Measurements from ENCODE around the gene COG2. TPM values are rescaled to one million over a fixed set of nuclear protein-coding genes. Genes with fewer than 3 reads are reported as not detected.
"Not testable (repeated sequence)": the region's sequence is repeated elsewhere in the genome, so short reads cannot be mapped to it uniquely, and the experiment has no call there.

COG2 gene
- total RNA-seq, 3 donors from 2014 or later, result 44.9 to 52.7 (median 51.1) TPM

- H3K4me3 Mint-ChIP-seq, result no peak within 1 kb of the TSS
- no peaks in the 10 kb centered on the region for H3K4me1 Mint-ChIP-seq (ENCODE audit: low read depth)
- peaks cover 4% of the 10 kb centered on the region for H3K9me3 Mint-ChIP-seq
- no peaks in the 10 kb centered on the region for H3K27me3 Mint-ChIP-seq (ENCODE audit: low read depth)
- no peak for ATAC-seq
- DNase-seq, result no peak
- no peaks in the 10 kb centered on the region for H3K36me3 Mint-ChIP-seq (ENCODE audit: insufficient read depth)
Observed at GRCh38 chr1:230713915-230714764, 71.9 kb downstream of the COG2 start, which contains the start of gene AGT. Gene AGT (minus strand): TSS chr1:230714122. CDS start chr1:230710823, 3,299 bp downstream.

- Mint-ChIP-seq H3K27me3 (ENCODE audit: low read depth) (no peaks in the 10 kb centered on the region), H3K4me3 (no peak overlapping the region), H3K36me3 (ENCODE audit: insufficient read depth) (no peaks in the 10 kb centered on the region), H3K4me1 (ENCODE audit: low read depth) (no peaks in the 10 kb centered on the region), H3K9me3 (peaks cover 4% of the 10 kb centered on the region)
- DNase-seq (no peak), ATAC-seq (no peak)
Observed at GRCh38 chr1:230715510-230715909, 73.2 kb downstream of the COG2 start.

- DNase-seq; H3K4me1 Mint-ChIP-seq (ENCODE audit: low read depth); H3K4me3 Mint-ChIP-seq; H3K36me3 Mint-ChIP-seq (ENCODE audit: insufficient read depth); H3K9me3 Mint-ChIP-seq; ATAC-seq; H3K27me3 Mint-ChIP-seq (ENCODE audit: low read depth): not testable (repeated sequence)
Observed at GRCh38 chr1:230716453-230716852, 74.2 kb downstream of the COG2 start.

GRCh38 chr1:230717251-230717650, 75.0 kb downstream of the COG2 start:
- Mint-ChIP-seq H3K36me3 (ENCODE audit: insufficient read depth) (no peaks in the 10 kb centered on the region), H3K27me3 (ENCODE audit: low read depth) (no peaks in the 10 kb centered on the region), H3K4me3 (no peak overlapping the region), H3K4me1 (ENCODE audit: low read depth) (no peaks in the 10 kb centered on the region), H3K9me3 (peaks cover 8% of the 10 kb centered on the region)
- no peak for ATAC-seq
- DNase-seq, result no peak

GRCh38 chr1:230721849-230722522, 79.7 kb downstream of the COG2 start:
- H3K27me3 Mint-ChIP-seq (ENCODE audit: low read depth); ATAC-seq; H3K4me3 Mint-ChIP-seq; H3K9me3 Mint-ChIP-seq; H3K4me1 Mint-ChIP-seq (ENCODE audit: low read depth); DNase-seq; H3K36me3 Mint-ChIP-seq (ENCODE audit: insufficient read depth): not testable (repeated sequence)

- ATAC-seq, result no peak
- H3K4me1 Mint-ChIP-seq (ENCODE audit: low read depth), result no peaks in the 10 kb centered on the region
- DNase-seq, result no peak
- peaks cover 2% of the 10 kb centered on the region for H3K27me3 Mint-ChIP-seq (ENCODE audit: low read depth)
- no peak overlapping the region for H3K4me3 Mint-ChIP-seq
- H3K36me3 Mint-ChIP-seq (ENCODE audit: insufficient read depth), result no peaks in the 10 kb centered on the region
- H3K9me3 Mint-ChIP-seq, result peaks cover 4% of the 10 kb centered on the region
Observed at GRCh38 chr1:230725256-230726012, 83.2 kb downstream of the COG2 start.

- no peak for ATAC-seq
- no peaks in the 10 kb centered on the region for H3K4me1 Mint-ChIP-seq (ENCODE audit: low read depth)
- no peak overlapping the region for H3K4me3 Mint-ChIP-seq
- H3K36me3 Mint-ChIP-seq (ENCODE audit: insufficient read depth), result no peaks in the 10 kb centered on the region
- no peaks in the 10 kb centered on the region for H3K9me3 Mint-ChIP-seq
- no peak for DNase-seq
- H3K27me3 Mint-ChIP-seq (ENCODE audit: low read depth), result peaks cover 5% of the 10 kb centered on the region
Observed at GRCh38 chr1:230728710-230729392, 86.6 kb downstream of the COG2 start.

GRCh38 chr1:230730977-230731376, 88.7 kb downstream of the COG2 start:
- ATAC-seq, result no peak
- Mint-ChIP-seq H3K4me3 (no peak overlapping the region), H3K4me1 (ENCODE audit: low read depth) (no peaks in the 10 kb centered on the region), H3K36me3 (ENCODE audit: insufficient read depth) (no peaks in the 10 kb centered on the region), H3K9me3 (no peaks in the 10 kb centered on the region), H3K27me3 (ENCODE audit: low read depth) (peaks cover 6% of the 10 kb centered on the region)
- no peak for DNase-seq

GRCh38 chr1:230735447-230735846, 93.2 kb downstream of the COG2 start:
- H3K9me3 Mint-ChIP-seq, result peaks cover 5% of the 10 kb centered on the region
- ATAC-seq, result no peak
- peaks cover 17% of the 10 kb centered on the region for H3K27me3 Mint-ChIP-seq (ENCODE audit: low read depth)
- no peaks in the 10 kb centered on the region for H3K4me1 Mint-ChIP-seq (ENCODE audit: low read depth)
- no peak overlapping the region for H3K4me3 Mint-ChIP-seq
- no peaks in the 10 kb centered on the region for H3K36me3 Mint-ChIP-seq (ENCODE audit: insufficient read depth)
- no peak for DNase-seq

GRCh38 chr1:230737622-230738262, 95.5 kb downstream of the COG2 start:
- Mint-ChIP-seq H3K36me3 (ENCODE audit: insufficient read depth) (no peaks in the 10 kb centered on the region), H3K27me3 (ENCODE audit: low read depth) (peaks cover 20% of the 10 kb centered on the region), H3K4me3 (no peak overlapping the region), H3K9me3 (peaks cover 5% of the 10 kb centered on the region), H3K4me1 (ENCODE audit: low read depth) (no peaks in the 10 kb centered on the region)
- no peak for DNase-seq
- ATAC-seq, result no peak

- H3K27me3 Mint-ChIP-seq (ENCODE audit: low read depth), result peaks cover 17% of the 10 kb centered on the region
- DNase-seq (no peak), ATAC-seq (no peak)
- no peak overlapping the region for H3K4me3 Mint-ChIP-seq
- no peaks in the 10 kb centered on the region for H3K36me3 Mint-ChIP-seq (ENCODE audit: insufficient read depth)
- H3K4me1 Mint-ChIP-seq (ENCODE audit: low read depth), result no peaks in the 10 kb centered on the region
- peaks cover 5% of the 10 kb centered on the region for H3K9me3 Mint-ChIP-seq
Observed at GRCh38 chr1:230739564-230740290, 97.4 kb downstream of the COG2 start.

Data from activated T-cell treated with anti-CD3 and anti-CD28 coated beads, Interleukin-2, amount 50 U/mL, for 4 hours (primary cell).